Panc1 (cell line): ENCODE measurements around the gene RASAL1. TPM values are rescaled to one million over a fixed set of nuclear protein-coding genes. Genes with fewer than 3 reads are reported as not detected.
A peak's percentile ranks its signal among the peaks of the same experiment; 100 is the strongest.

Experiments
- ATAC-seq: fragments of 200-7000 bp; cut with Tn5 transposase; 2 replicates; pipeline ENCODE4 v1.9.1; 2020; ENCODE audit warnings: mild to moderate bottlenecking, moderate library complexity
- BruUV-seq: library from RNA; stranded (reverse); fragments of 400-500 nt; replicated peaks from 2 replicates; lab custom pipeline; 2021; lab: Mats Ljungman, UMichigan
- CTCF ChIA-PET: fragments of 300-600 bp; sonication (Branson Sonifier 250); formaldehyde crosslinking; loops from one replicate; lab custom pipeline; 2022; ENCODE audit warnings: antibody characterized with exemption; lab: Charles Lee
- POLR2A ChIA-PET: fragments of 300-600 bp; sonication (Branson Sonifier 250); formaldehyde crosslinking; loops from one replicate; lab custom pipeline; 2022; ENCODE audit warnings: antibody characterized with exemption; lab: Charles Lee
- DNase-seq: peaks from one replicate; pipeline ENCODE4 v3.0.0-alpha.2; 2010; ENCODE audit warnings: low read depth, low spot score
- H3K27ac ChIP-seq: 2 replicates; pipeline ENCODE4 v1.5.1; 2011; ENCODE audit warnings: mild to moderate bottlenecking, low read length, inconsistent platforms
- H3K27me3 ChIP-seq: fragments of 200-500 bp; sonication (Bioruptor generic); 2 replicates; pipeline ENCODE4 v1.6.0; 2014; ENCODE audit warnings: low read length, inconsistent platforms; ENCODE audit not compliant: control insufficient read depth, insufficient read depth
- H3K36me3 ChIP-seq: fragments of 200-500 bp; sonication (Bioruptor generic); 2 replicates; pipeline ENCODE4 v1.5.1; 2014; ENCODE audit warnings: inconsistent platforms, mild to moderate bottlenecking, low read length, moderate library complexity; ENCODE audit not compliant: control insufficient read depth, insufficient read depth
- H3K4me1 ChIP-seq: 2 replicates; pipeline ENCODE4 v1.5.1; 2011; ENCODE audit warnings: inconsistent platforms, mild to moderate bottlenecking, low read length, moderate library complexity; ENCODE audit not compliant: control insufficient read depth, insufficient read depth
- H3K4me3 ChIP-seq, 2 experiments: 2 replicates each; pipeline ENCODE4 v1.5.1; 2011 to 2012; ENCODE audit warnings: low read depth in 2 of 2, low read length in 2 of 2, mild to moderate bottlenecking in 2 of 2, inconsistent platforms in 1 of 2, moderate library complexity in 1 of 2
- H3K9me3 ChIP-seq: fragments of 200-500 bp; sonication (Bioruptor generic); 2 replicates; pipeline ENCODE4 v1.5.1; 2014; ENCODE audit warnings: low read depth, mild to moderate bottlenecking, inconsistent platforms, low read length, moderate library complexity; ENCODE audit not compliant: control insufficient read depth, insufficient read depth
- CTCF ChIP-seq: fragments of 450-650 bp; IDR thresholded peaks from 2 replicates; pipeline ENCODE4 v1.5.1; 2017; ENCODE audit warnings: mild to moderate bottlenecking
- POLR2AphosphoS5 ChIP-seq: IDR thresholded peaks from 2 replicates; pipeline ENCODE4 v1.6.1; 2012; ENCODE audit warnings: mild to moderate bottlenecking, low read depth, low read length, moderate library complexity
- REST ChIP-seq, 2 experiments: IDR thresholded peaks; 2 replicates each; pipeline ENCODE4 v1.6.1; 2011 to 2012; ENCODE audit warnings: low read depth in 2 of 2, control low read depth in 1 of 2, low read length in 1 of 2, mild to moderate bottlenecking in 1 of 2, moderate library complexity in 1 of 2; ENCODE audit not compliant: insufficient read depth in 1 of 2
- SIN3A ChIP-seq: IDR thresholded peaks from 2 replicates; pipeline ENCODE4 v1.6.1; 2012; ENCODE audit warnings: low read depth, mild to moderate bottlenecking, low read length, moderate library complexity, borderline replicate concordance; ENCODE audit not compliant: insufficient read depth
- TCF7L2 ChIP-seq: IDR thresholded peaks from 2 replicates; pipeline ENCODE4 v1.6.1; 2011; ENCODE audit warnings: mild to moderate bottlenecking, low read depth, low read length, inconsistent platforms
- in situ Hi-C: cut with HindIII; loops from 2 replicates; pipeline ENCODE4 v1.10.0; 2016; ENCODE audit warnings: low sequenced_read_pairs, low pct_unique_long_range_greater_than_20kb
- intact Hi-C: fragments of 100-400 bp; cut with micrococcal nuclease; formaldehyde crosslinking; loops from one replicate; pipeline ENCODE4 v1.10.0; 2022; ENCODE audit not compliant: unreplicated experiment
- total RNA-seq: library from RNA; stranded (reverse); gene quantifications from one replicate; pipeline ENCODE4 v1.2.1, GENCODE V29; 2021; ENCODE audit not compliant: unreplicated experiment

RASAL1 gene
- total RNA-seq, 1 experiment from 2014 or later = 0.28 TPM

- ATAC-seq (peak; percentile 66), DNase-seq (no peak)
- BruUV-seq = no TSS peak
- Histone ChIP-seq H3K4me3 (no peak within 1 kb of the TSS), H3K27me3 (no peaks in the 10 kb centered on the region), H3K36me3 (no peaks in the 10 kb centered on the region), H3K27ac (no peak within 1 kb of the TSS), H3K9me3 (no peaks in the 10 kb centered on the region), H3K4me1 (peaks cover 12% of the 10 kb centered on the region; the same call in 1 of the 2 replicates)
- intact Hi-C loops = loop anchor here (10.0 kb wide), 1 partner anchor 155 kb away; no protein-coding TSS in a partner anchor
- no peak for TF ChIP-seq SIN3A
- in situ Hi-C loops = loop anchor here (25.0 kb wide), 1 partner anchor 87 kb away; the partner anchor contains the start of gene DTX1
- CTCF ChIA-PET = no interaction called here
- POLR2A ChIA-PET = no interaction called here
Observed at GRCh38 chr12:113149361-113150150, 14.0 kb upstream of the RASAL1 start, which contains the start of gene CFAP73. CFAP73 (plus strand) TSS chr12:113149724; CDS start chr12:113149858, 134 bp downstream.

GRCh38 chr12:113146999-113147398, 11.4 kb upstream of the RASAL1 start:
- Histone ChIP-seq H3K36me3 (no peaks in the 10 kb centered on the region), H3K9me3 (no peaks in the 10 kb centered on the region), H3K27ac (no peak overlapping the region), H3K27me3 (no peaks in the 10 kb centered on the region), H3K4me1 (peaks cover 15% of the 10 kb centered on the region), H3K4me3 (no peak overlapping the region)
- ATAC-seq = no peak
- in situ Hi-C loops = no loop called here
- ChIA-PET POLR2A (no interaction called here), CTCF (no interaction called here)
- no peak for DNase-seq
- BruUV-seq = no TSS peak
- TF ChIP-seq CTCF = no peak
- no peak for TF ChIP-seq POLR2AphosphoS5
- TF ChIP-seq SIN3A = no peak
- no peak for TF ChIP-seq TCF7L2
- TF ChIP-seq REST (IDR thresholded peaks at IDR 0.05; ENCODE audit: insufficient read depth in 1 of 2, low read depth in 2 of 2, low read length in 1 of 2) = no peak
- intact Hi-C loops = no loop called here
